Measurements from ENCODE around the gene MUC3A. TPM values are rescaled to one million over a fixed set of nuclear protein-coding genes. Genes with fewer than 3 reads are reported as not detected.
"Not testable (repeated sequence)": the region's sequence is repeated elsewhere in the genome, so short reads cannot be mapped to it uniquely, and the experiment has no call there.

MUC3A gene
- total RNA-seq, 4 donors from 2014 or later = 0.09 TPM; not detected in 3

DNA sequence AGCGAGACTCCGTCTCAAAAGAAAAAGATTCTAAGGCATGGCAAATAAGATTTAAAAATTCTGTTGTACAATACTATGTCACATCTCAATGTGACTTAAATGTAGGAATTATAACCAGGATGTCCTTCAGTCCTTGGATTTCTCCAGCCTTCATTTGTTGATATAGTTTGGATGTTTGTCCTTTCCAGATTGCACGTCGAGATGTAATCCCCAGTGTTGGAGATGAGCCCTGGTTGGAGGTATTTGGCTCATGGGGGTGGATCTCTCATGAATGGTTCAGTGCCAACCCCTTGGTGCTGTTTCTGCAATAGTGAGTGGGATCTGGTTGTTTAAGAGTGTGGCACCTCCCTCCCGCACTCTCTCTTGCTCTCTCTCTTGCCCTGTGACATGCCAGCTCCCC lies 40.8 kb upstream of the MUC3A start:
- intact Hi-C loops (cut with DNase I; ENCODE audit: low total_unique reads) = no loop called here
- DNase-seq = no peak

DNA sequence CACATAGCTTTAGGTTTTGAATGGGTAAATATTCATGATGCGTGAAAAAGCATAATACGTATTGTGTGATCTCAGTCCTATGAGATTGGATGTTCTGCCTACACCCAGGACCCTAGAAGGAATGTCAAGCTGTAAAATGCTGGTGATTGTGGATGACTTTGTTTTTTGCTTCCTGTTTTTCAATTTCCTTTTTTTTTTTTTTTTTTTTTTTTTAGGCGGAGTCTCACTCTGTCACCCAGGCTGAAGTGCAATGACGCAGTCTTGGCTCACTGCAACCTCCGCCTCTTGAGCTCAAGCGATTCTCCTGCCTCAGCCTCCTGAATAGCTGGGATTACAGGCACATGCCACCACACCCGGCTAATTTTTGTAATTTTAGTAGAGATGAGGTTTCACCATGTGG lies 38.9 kb upstream of the MUC3A start:
- H3K4me1 ChIP-seq; H3K27me3 ChIP-seq; DNase-seq; H3K4me3 ChIP-seq; intact Hi-C loops (cut with DNase I; ENCODE audit: low total_unique reads); H3K36me3 ChIP-seq; H3K27ac ChIP-seq; H3K9me3 ChIP-seq: not testable (repeated sequence)

More for the DNA sequence above, 40.8 kb upstream of the MUC3A start:
- no peaks in the 10 kb centered on the region for H3K36me3 ChIP-seq
- H3K9me3 ChIP-seq = no peaks in the 10 kb centered on the region
- no peak overlapping the region for H3K27ac ChIP-seq
- H3K27me3 ChIP-seq = no peaks in the 10 kb centered on the region
- no peak overlapping the region for H3K4me3 ChIP-seq
- TF ChIP-seq POLR2A (IDR thresholded peaks at IDR 0.05) = no peak
- TF ChIP-seq, protein P1, sequence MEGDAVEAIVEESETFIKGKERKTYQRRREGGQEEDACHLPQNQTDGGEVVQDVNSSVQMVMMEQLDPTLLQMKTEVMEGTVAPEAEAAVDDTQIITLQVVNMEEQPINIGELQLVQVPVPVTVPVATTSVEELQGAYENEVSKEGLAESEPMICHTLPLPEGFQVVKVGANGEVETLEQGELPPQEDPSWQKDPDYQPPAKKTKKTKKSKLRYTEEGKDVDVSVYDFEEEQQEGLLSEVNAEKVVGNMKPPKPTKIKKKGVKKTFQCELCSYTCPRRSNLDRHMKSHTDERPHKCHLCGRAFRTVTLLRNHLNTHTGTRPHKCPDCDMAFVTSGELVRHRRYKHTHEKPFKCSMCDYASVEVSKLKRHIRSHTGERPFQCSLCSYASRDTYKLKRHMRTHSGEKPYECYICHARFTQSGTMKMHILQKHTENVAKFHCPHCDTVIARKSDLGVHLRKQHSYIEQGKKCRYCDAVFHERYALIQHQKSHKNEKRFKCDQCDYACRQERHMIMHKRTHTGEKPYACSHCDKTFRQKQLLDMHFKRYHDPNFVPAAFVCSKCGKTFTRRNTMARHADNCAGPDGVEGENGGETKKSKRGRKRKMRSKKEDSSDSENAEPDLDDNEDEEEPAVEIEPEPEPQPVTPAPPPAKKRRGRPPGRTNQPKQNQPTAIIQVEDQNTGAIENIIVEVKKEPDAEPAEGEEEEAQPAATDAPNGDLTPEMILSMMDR (IDR thresholded peaks at IDR 0.05) = no peak
- no peaks in the 10 kb centered on the region for H3K4me1 ChIP-seq

DNA sequence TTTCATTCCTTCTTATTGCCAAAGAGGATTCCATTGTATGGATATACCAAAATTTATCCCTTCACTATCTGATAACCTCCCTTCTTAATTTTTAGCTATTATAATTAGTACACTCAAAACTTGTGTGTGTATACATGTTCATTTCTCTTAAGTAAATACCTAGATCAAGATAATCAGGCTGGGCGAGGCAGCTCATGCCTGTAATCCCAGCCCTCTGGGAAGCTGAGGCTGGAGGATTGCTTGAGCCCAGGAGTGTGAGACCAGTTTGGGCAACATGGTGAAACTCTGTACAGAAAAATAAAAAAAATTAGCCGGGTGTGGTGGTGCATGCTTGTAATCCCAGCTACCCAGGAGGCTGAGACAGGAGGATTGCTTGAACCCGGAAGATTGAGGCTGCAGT lies 37.9 kb upstream of the MUC3A start:
- Histone ChIP-seq H3K27ac (no peak overlapping the region), H3K9me3 (no peaks in the 10 kb centered on the region), H3K36me3 (no peaks in the 10 kb centered on the region), H3K27me3 (no peaks in the 10 kb centered on the region), H3K4me3 (no peak overlapping the region), H3K4me1 (no peaks in the 10 kb centered on the region)
- no peak for DNase-seq
- intact Hi-C loops (cut with DNase I; ENCODE audit: low total_unique reads) = no loop called here
- TF ChIP-seq POLR2A (IDR thresholded peaks at IDR 0.05) = no peak
- TF ChIP-seq, protein P1 (IDR thresholded peaks at IDR 0.05) = no peak

DNA sequence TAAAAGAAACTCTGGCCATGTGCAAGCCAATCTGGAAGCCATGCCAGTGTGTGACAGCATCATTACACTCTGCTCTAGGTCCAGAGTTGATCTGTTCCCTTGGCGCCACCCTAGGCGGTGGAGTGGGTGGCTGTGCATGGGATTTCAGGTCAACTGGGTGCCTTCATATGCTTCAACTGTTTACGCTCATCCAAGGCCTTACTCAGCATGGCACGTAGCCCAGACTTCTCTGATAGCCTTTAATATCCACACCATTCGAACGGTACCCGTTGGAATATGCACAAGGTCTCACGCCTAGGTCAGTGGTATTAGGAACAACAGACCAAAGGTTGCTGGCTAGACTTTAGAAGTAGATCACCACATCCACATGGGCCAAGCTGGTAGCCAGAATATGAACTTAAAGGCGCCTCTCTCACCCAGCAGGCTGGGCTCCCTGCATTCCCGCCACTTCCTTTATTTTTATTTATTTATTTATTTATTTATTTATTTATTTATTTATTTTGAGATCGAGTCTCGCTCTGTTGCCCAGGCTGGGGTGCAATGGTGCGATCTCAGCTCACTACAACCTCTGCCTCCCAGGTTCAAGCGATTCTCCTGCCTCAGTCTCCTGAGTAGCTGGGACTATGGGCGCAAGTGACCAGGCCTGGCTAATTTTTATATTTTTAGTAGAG lies 35.0 kb upstream of the MUC3A start:
- no peak for DNase-seq
- TF ChIP-seq, protein P1 (IDR thresholded peaks at IDR 0.05) = no peak
- no peak for TF ChIP-seq POLR2A (IDR thresholded peaks at IDR 0.05)
- Histone ChIP-seq H3K4me1 (no peaks in the 10 kb centered on the region), H3K9me3 (no peaks in the 10 kb centered on the region), H3K4me3 (no peak overlapping the region), H3K36me3 (no peaks in the 10 kb centered on the region), H3K27ac (no peak overlapping the region), H3K27me3 (no peaks in the 10 kb centered on the region)
- intact Hi-C loops (cut with DNase I; ENCODE audit: low total_unique reads) = no loop called here

DNA sequence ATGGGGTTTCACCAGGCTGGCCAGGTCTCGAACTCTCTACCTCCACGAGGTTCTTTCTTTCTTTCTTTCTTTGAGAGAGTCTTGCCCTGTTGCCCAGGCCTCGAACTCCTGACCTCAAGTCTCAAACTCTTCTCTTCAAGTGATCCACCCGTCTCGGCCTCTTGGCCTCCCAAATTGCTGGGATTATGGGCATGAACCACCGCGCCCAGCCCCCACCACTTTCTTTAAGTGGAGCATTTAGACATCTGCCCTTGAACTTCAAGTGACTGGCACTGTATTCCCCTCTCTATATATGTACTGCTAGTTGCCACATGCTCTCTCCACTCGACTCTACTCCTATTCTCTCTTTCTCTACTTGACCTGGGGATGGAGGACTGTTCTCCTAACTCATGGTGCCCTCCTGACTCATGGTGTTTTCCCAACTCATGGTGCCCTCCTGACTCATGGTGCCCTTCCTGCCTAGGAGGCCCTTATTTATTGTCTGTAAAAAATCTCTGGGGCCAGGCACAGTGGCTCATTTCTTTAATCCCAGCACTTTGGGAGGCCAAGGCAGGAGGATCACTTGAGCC lies 34.4 kb upstream of the MUC3A start:
- DNase-seq = no peak
- Histone ChIP-seq H3K4me3 (no peak overlapping the region), H3K4me1 (no peaks in the 10 kb centered on the region), H3K36me3 (no peaks in the 10 kb centered on the region), H3K27me3 (no peaks in the 10 kb centered on the region), H3K27ac (no peak overlapping the region), H3K9me3 (no peaks in the 10 kb centered on the region)
- intact Hi-C loops (cut with DNase I; ENCODE audit: low total_unique reads) = no loop called here
- TF ChIP-seq, protein P1 (IDR thresholded peaks at IDR 0.05) = no peak
- TF ChIP-seq POLR2A (IDR thresholded peaks at IDR 0.05) = no peak

DNA sequence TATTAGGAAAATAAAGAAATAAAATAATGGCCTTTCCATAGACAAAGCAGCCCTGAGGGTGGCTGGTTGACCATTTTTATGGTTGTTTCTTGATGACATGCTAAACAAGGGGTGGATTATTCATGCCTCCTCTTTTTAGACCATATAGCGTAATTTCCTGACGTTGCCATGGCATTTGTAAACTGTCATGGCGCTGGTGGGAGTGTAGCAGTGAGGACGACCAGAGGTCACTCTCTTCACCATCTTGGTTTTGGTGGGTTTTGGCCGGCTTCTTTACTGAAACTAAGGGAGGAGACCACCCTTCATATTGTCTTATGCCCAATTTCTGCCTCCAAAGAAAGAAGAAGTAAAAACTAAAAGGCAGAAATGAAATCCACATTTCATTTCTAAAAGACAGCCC lies 30.0 kb upstream of the MUC3A start:
- H3K27me3 ChIP-seq; intact Hi-C loops (cut with DNase I; ENCODE audit: low total_unique reads); H3K27ac ChIP-seq; DNase-seq; H3K4me3 ChIP-seq; H3K9me3 ChIP-seq; H3K4me1 ChIP-seq; H3K36me3 ChIP-seq: not testable (repeated sequence)

DNA sequence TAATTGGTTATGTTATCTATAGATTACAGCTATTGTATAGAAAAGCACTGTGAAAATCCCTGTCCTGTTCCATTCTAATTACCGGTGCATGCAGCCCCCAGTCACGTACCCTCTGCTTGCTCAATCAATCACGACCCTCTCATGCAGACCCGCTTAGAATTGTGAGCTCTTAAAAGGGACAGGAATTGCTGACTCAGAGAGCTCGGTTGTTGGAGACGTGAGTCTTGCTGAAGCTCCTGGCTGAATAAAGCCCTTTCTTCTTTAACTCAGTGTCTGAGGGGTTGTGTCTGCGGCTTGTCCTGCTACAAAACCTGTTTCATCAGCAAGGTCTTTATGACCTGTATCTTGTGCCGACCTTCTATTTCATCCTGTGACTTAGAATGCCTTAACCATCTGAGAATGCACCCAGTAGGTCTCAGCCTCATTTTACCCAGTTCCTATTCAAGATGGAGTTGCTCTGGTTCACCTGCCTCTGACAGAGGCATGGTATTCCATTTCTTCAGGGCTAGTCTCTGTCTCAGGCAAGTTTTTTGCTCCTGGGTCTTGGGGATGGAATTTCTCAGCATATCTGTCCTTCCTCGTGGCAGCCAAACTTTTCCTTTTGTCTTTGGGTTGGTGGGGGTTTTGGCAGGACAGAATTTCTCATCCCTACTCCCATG lies 29.4 kb upstream of the MUC3A start:
- H3K27ac ChIP-seq, H3K4me3 ChIP-seq: not testable (repeated sequence)

More for the DNA sequence above, 29.4 kb upstream of the MUC3A start:
- H3K9me3 ChIP-seq; H3K4me1 ChIP-seq; intact Hi-C loops (cut with DNase I; ENCODE audit: low total_unique reads); H3K36me3 ChIP-seq; H3K27me3 ChIP-seq; DNase-seq: not testable (repeated sequence)

Data from uterus (tissue), 4 donors.